ENCODE data around the gene SIRT3.
"Not testable (repeated sequence)": the region's sequence is repeated elsewhere in the genome, so short reads cannot be mapped to it uniquely, and the experiment has no call there.

SIRT3 gene

GRCh38 chr11:271319-271715, 35.2 kb upstream of the SIRT3 start:
- no peak overlapping the region for H3K4me3 ChIP-seq (ENCODE audit: insufficient read depth, low read length, poor library complexity, severe bottlenecking)
- H3K27me3 ChIP-seq (ENCODE audit: low read length), result no peaks in the 10 kb centered on the region
- no peaks in the 10 kb centered on the region for H4K20me1 ChIP-seq (ENCODE audit: low read depth, low read length)
- no peak overlapping the region for H3K27ac ChIP-seq (ENCODE audit: low read depth, low read length)
- no peak overlapping the region for H3K9ac ChIP-seq (ENCODE audit: low read length)
- no peaks in the 10 kb centered on the region for H3K9me3 ChIP-seq (ENCODE audit: insufficient read depth, low read length)
- H3K79me2 ChIP-seq (ENCODE audit: insufficient read depth, low read length), result no peaks in the 10 kb centered on the region
- H3F3A ChIP-seq (ENCODE audit: insufficient read depth), result peaks cover 32% of the 10 kb centered on the region
- H2AFZ ChIP-seq (ENCODE audit: low read depth, low read length, severe bottlenecking), result no peak overlapping the region
- H3K9me2 ChIP-seq (replicated peaks; ENCODE audit: insufficient read depth, low read length), result no peaks in the 10 kb centered on the region
- H3K4me2 ChIP-seq (ENCODE audit: low read depth, low read length, poor library complexity, severe bottlenecking), result no peak overlapping the region
- H3K36me3 ChIP-seq (ENCODE audit: low read length), result no peaks in the 10 kb centered on the region
- TF ChIP-seq CTCF (IDR thresholded peaks at IDR 0.05; ENCODE audit: insufficient read depth, low read length, poor library complexity, severe bottlenecking), result no peak
- TF ChIP-seq EZH2phosphoT487 (conservative IDR thresholded peaks at IDR 0.05; ENCODE audit: low read length), result no peak

- H3K9me2 ChIP-seq (replicated peaks; ENCODE audit: insufficient read depth, low read length), result no peaks in the 10 kb centered on the region
- no peaks in the 10 kb centered on the region for H3K9me3 ChIP-seq (ENCODE audit: insufficient read depth, low read length)
- H3K4me2 ChIP-seq (ENCODE audit: low read depth, low read length, poor library complexity, severe bottlenecking), result peak overlapping the region; percentile 79
- no peak overlapping the region for H3K9ac ChIP-seq (ENCODE audit: low read length)
- peaks cover 32% of the 10 kb centered on the region for H3F3A ChIP-seq (ENCODE audit: insufficient read depth)
- H2AFZ ChIP-seq (ENCODE audit: low read depth, low read length, severe bottlenecking), result no peak overlapping the region
- no peaks in the 10 kb centered on the region for H3K27me3 ChIP-seq (ENCODE audit: low read length)
- no peaks in the 10 kb centered on the region for H4K20me1 ChIP-seq (ENCODE audit: low read depth, low read length)
- H3K79me2 ChIP-seq (ENCODE audit: insufficient read depth, low read length), result no peaks in the 10 kb centered on the region
- H3K27ac ChIP-seq (ENCODE audit: low read depth, low read length), result no peak overlapping the region
- H3K36me3 ChIP-seq (ENCODE audit: low read length), result no peaks in the 10 kb centered on the region
- H3K4me3 ChIP-seq (ENCODE audit: insufficient read depth, low read length, poor library complexity, severe bottlenecking), result no peak overlapping the region
- TF ChIP-seq CTCF (IDR thresholded peaks at IDR 0.05; ENCODE audit: insufficient read depth, low read length, poor library complexity, severe bottlenecking) (no peak), EZH2phosphoT487 (conservative IDR thresholded peaks at IDR 0.05; ENCODE audit: low read length) (no peak)
Measured at GRCh38 chr11:270451-271318, 34.5 kb upstream of the SIRT3 start.

GRCh38 chr11:269146-269890, 33.2 kb upstream of the SIRT3 start:
- TF ChIP-seq CTCF (IDR thresholded peaks at IDR 0.05; ENCODE audit: insufficient read depth, low read length, poor library complexity, severe bottlenecking) (no peak), EZH2phosphoT487 (conservative IDR thresholded peaks at IDR 0.05; ENCODE audit: low read length) (no peak)
- Histone ChIP-seq H4K20me1 (ENCODE audit: low read depth, low read length) (no peaks in the 10 kb centered on the region), H3K4me2 (ENCODE audit: low read depth, low read length, poor library complexity, severe bottlenecking) (peak overlapping the region; percentile 79), H3K36me3 (ENCODE audit: low read length) (no peaks in the 10 kb centered on the region), H3K9me2 (replicated peaks; ENCODE audit: insufficient read depth, low read length) (no peaks in the 10 kb centered on the region), H3F3A (ENCODE audit: insufficient read depth) (peaks cover 38% of the 10 kb centered on the region), H3K27ac (ENCODE audit: low read depth, low read length) (peak overlapping the region; percentile 95), H3K9ac (ENCODE audit: low read length) (peak overlapping the region; percentile 57), H3K27me3 (ENCODE audit: low read length) (no peaks in the 10 kb centered on the region), H2AFZ (ENCODE audit: low read depth, low read length, severe bottlenecking) (peak overlapping the region; percentile 11), H3K9me3 (ENCODE audit: insufficient read depth, low read length) (no peaks in the 10 kb centered on the region), H3K79me2 (ENCODE audit: insufficient read depth, low read length) (no peaks in the 10 kb centered on the region), H3K4me3 (ENCODE audit: insufficient read depth, low read length, poor library complexity, severe bottlenecking) (peak overlapping the region; percentile 47)

GRCh38 chr11:268716-269145, 32.6 kb upstream of the SIRT3 start:
- not testable (repeated sequence) for H3K79me2 ChIP-seq (ENCODE audit: insufficient read depth, low read length); H3K9me2 ChIP-seq (replicated peaks; ENCODE audit: insufficient read depth, low read length); H3K9me3 ChIP-seq (ENCODE audit: insufficient read depth, low read length); H4K20me1 ChIP-seq (ENCODE audit: low read depth, low read length); H3K27me3 ChIP-seq (ENCODE audit: low read length); H3K36me3 ChIP-seq (ENCODE audit: low read length)
- peak overlapping the region; percentile 95 for H3K27ac ChIP-seq (ENCODE audit: low read depth, low read length)
- H3K9ac ChIP-seq (ENCODE audit: low read length), result peak overlapping the region; percentile 57
- H3F3A ChIP-seq (ENCODE audit: insufficient read depth), result peaks cover 42% of the 10 kb centered on the region
- peak overlapping the region; percentile 18 for H2AFZ ChIP-seq (ENCODE audit: low read depth, low read length, severe bottlenecking)
- H3K4me3 ChIP-seq (ENCODE audit: insufficient read depth, low read length, poor library complexity, severe bottlenecking), result peak overlapping the region; percentile 47
- peak overlapping the region; percentile 79 for H3K4me2 ChIP-seq (ENCODE audit: low read depth, low read length, poor library complexity, severe bottlenecking)

All from SU-DHL-6 (cell line).